GM11168 (cell line): ENCODE results near the gene S100B.

ENCODE experiments used
- in situ Hi-C: fragments of 300-500 bp; cut with MboI; formaldehyde crosslinking; loops from one replicate; pipeline ENCODE4 v1.12.0; 2022; ENCODE audit warnings: low sequenced_read_pairs; ENCODE audit not compliant: unreplicated experiment

Gene S100B

DNA sequence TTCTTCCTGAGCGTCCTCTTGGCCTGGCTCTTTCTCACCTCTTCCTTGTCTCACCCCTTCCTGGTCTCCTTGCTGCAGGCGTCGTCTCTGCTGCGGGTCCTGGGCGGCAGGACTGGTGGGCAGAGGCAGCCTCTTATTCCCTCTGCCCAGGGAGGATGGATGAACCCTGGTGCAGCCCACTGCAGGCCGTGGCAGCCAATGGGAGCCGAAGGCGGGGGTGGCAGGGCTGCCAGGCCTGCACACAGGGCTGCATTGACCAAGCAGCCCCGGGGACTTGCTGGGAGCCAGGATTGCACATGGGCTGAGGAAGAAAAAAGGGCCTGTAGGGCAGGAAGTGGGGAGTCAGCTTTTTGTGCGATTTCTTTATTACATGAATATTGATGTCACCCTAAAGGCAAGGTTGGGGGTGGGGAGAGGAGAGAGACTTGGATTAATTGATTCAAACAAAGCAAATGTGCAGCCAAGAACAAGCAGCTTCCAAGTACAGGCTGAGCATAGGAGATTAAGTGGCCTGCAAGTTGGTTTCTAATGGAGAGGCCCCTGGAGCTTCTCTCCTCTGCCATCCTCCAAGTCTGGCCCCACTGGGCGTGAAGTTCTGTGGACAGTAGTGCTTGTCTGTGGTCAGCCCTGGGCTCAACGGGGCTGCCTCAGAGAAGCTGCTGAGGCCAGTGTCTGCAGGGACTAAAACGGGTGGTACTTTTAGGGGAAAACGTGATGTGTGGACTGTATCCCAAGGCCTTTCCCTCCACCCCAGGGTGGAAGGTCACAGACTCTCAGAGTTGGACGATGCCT lies at the start of gene S100B:
S100B (minus strand) TSS at position 108 of the 792 bp plus-strand sequence. CDS start 2,667 bp downstream, outside the sequence.
- in situ Hi-C loops = no loop called here

DNA sequence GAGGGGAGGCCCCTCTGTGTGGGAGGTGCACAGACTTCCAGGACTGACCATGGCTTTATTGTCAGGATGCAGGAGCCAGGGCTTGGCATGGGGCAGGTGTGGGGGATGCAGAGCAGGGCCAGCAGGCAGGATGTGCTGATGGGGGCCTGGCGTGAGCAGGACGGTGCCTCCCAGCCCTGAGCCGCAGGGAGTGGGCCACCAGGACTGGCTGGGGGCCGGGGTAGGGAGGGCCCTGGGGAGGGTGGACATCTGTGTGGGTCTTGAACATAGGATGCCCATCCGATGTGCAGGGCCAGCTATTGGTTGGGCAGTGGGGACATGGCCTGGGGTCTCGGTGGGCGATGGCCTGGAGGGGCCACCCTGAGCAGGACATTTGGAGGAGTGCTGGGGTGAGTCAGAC lies 46.2 kb upstream of the S100B start:
- in situ Hi-C loops = no loop called here

GRCh38 chr21:46650476-46651098 lies 45.7 kb upstream of the S100B start:
- in situ Hi-C loops = no loop called here

GRCh38 chr21:46649356-46649755 lies 44.5 kb upstream of the S100B start:
- in situ Hi-C loops = no loop called here

DNA sequence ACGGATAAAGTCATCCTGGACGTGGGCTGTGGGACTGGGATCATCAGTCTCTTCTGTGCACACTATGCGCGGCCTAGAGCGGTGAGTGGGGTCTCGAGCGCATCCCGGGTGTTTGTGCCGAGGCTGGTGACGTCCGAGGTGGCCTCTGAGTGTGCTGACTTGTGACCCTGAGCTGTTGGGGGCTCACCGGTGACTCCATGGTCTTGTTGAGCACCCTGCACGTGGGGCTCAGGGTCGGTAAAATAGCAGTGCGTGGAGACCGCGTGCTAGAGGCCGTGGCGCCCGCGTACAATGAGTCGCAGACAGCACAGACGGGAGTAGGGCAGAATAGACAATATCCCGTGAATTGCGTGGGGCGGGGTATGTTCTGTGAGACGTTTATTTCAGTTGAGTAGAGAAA lies 43.7 kb upstream of the S100B start:
- in situ Hi-C loops = no loop called here

GRCh38 chr21:46646541-46647154 lies 41.8 kb upstream of the S100B start:
- in situ Hi-C loops = no loop called here

GRCh38 chr21:46645840-46646239 lies 41.0 kb upstream of the S100B start:
- in situ Hi-C loops = no loop called here

GRCh38 chr21:46643379-46644177 lies 38.7 kb upstream of the S100B start:
- in situ Hi-C loops = no loop called here

GRCh38 chr21:46641656-46642055 lies 36.8 kb upstream of the S100B start:
- in situ Hi-C loops = no loop called here

DNA sequence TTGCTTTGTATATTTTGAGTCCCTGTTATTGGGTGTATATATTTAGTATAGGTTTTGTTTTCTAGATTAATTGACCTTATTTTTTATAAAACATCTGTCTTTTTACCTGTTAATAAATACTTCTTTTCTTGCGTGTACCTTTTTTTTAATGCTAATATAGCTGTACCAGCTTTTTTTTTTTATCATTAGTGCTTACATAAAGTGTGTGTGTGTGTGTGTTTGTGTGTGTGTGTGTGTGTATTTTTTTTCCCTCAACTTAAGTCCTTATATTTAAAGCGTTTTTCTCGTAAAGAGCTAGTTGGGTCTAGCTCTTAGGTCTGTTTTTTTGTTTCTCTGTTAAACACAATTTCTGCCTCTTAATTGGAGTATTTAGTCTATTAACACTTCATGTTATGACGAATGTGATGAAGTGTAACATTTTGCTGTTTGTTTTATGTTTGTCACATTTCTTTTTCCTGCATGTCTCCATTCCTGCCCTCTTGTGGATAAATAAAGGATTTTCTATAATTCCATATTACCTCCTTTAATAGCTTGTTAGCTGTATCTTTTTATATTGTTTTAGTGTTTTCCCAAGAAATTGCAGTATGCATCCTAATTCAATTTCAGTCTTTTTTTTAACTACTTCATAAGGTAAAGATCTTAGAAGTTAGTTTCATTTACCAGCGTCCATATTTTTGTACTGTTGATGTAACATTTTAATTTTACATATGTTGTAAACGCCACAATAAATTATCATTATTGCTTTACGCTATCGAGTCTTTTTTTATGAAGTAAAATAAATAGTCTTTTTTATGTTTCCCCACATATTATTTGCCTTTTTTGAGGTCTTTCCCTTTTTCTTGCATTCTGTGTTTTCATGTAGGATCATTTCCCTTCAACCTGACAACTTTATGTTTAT lies 34.9 kb upstream of the S100B start:
- in situ Hi-C loops = no loop called here

DNA sequence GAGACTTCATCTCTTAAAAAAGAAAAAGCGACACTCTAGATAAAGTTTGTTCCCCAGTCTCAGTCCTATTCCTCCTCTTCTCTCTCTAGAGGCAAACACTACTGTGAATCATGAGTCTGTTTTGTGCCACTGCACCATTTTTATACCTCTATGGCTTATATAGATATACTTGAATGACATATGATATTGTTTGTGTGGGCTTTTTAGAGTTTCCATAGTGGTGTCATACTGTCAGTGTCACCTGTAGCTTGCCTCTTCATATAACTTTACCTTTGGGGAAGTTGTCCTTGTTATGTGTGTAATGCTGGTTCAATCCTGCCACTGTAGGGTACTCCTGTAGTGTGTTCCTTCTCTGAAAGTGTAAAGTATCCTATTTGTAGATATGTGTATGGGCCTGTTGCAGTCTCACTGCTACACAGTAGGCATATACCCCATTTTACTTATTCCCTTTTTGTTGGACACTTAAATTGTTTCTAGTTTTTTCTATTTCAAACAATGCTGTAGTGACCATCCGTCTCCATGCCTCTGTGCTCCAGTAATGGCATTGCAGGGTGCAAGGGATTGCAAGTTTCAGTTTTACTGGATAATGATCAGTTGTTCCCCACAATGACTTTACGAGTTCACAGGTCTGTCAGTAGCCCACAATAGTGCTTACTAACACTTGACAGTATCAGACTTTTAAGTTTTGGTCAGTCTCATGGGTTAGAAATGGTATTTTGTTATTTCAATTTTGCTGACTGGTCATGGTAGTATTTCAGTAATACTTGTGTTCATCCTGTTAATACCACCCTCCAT lies 33.3 kb upstream of the S100B start:
- in situ Hi-C loops = no loop called here

GRCh38 chr21:46636550-46637285 lies 31.8 kb upstream of the S100B start:
- in situ Hi-C loops = no loop called here

- in situ Hi-C loops = no loop called here
Observed at GRCh38 chr21:46636181-46636512, 31.3 kb upstream of the S100B start.

DNA sequence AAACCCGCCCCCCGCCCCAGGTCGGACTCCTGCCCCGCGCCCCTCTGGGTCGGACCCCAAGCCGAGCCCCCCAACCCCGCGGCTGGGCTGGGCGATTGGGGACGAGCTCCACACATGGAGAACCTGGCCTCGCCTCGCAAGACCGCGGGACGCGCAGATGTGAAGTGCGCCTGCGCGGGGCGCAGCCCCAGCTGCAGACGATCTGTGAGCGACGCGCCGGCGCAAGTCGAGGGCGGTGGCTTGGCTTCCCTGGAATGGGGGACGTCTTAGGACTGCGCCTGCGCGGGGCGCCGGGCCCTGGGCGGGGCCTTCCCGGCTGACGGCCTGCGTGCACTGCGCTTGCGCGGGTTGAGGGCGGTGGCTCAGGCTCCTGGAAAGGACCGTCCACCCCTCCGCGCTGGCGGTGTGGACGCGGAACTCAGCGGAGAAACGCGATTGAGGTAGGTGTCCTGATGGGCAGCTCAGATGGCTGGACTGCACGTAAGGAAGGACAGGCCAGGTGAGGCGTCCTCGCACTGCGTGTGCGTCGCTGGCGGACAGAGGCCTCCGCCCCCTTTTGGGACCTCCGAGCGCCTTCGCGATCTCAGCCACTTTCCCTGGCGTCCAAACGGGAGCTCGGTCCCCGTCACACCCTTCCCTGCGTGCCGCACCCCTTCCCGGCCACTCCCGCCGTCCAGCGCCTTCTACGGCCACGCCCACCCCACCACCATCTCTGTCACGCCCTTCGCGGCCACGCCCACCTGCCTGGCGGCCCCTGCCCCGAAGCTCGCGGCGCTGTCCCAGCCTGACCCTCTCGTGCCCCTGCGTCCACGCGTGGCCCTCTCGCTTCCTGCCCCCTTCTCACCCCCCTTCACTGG lies 30.7 kb upstream of the S100B start, which contains the start of gene PRMT2:
PRMT2 (plus strand) TSS at position 351 of the 857 bp plus-strand sequence. CDS start 1,278 bp downstream, outside the sequence.
- in situ Hi-C loops = no loop called here

DNA sequence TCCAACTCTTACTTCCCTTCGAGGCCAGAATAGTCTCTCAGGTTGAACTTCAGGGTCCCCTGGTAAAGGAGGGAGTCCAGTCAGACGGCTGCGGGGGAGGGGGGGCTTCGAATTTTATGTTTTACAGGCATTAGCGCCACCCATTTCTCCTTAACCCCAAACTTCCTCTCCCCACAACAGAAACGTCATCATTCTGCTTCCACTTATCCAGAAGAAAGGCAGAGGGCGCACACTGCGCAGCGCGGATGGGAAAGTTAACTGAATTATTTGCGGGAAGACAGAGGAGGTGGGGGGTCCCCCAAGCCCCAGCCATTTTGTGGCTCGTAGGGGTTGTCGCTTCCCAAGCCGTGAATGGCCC lies 30.1 kb upstream of the S100B start:
- in situ Hi-C loops = no loop called here

- in situ Hi-C loops = no loop called here
Observed at GRCh38 chr21:46634427-46634826, 29.5 kb upstream of the S100B start.

- in situ Hi-C loops = no loop called here
Observed at GRCh38 chr21:46633566-46633965, 28.7 kb upstream of the S100B start.
